ENCODE measurements around the gene KSR1. TPM values are rescaled to one million over a fixed set of nuclear protein-coding genes. Genes with fewer than 3 reads are reported as not detected.

The KSR1 gene
- total RNA-seq, 1 donor from 2014 or later = 12.6 TPM

DNA sequence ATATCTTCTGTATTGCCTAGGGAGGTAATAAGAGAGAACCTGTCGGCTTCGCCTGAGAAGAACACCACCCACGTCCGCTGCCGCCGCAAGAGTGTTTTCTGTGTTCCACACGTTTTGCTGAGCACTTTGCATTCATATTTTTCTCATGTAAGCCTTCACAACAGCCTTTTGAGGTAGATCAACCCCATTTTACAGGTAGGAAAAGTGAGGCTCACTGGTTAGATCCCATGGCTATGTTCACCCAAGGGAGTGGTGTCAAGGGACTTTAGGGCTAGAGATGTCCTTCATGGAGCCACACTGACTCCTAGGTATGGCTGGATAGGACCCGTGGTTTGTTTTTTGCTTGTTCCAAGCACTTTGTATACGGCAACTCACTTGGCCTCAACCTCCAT lies 87.7 kb downstream of the KSR1 start:
- no peak for FAIRE-seq
- no peak for DNase-seq (ENCODE audit: low spot score in 2 of 2)

DNA sequence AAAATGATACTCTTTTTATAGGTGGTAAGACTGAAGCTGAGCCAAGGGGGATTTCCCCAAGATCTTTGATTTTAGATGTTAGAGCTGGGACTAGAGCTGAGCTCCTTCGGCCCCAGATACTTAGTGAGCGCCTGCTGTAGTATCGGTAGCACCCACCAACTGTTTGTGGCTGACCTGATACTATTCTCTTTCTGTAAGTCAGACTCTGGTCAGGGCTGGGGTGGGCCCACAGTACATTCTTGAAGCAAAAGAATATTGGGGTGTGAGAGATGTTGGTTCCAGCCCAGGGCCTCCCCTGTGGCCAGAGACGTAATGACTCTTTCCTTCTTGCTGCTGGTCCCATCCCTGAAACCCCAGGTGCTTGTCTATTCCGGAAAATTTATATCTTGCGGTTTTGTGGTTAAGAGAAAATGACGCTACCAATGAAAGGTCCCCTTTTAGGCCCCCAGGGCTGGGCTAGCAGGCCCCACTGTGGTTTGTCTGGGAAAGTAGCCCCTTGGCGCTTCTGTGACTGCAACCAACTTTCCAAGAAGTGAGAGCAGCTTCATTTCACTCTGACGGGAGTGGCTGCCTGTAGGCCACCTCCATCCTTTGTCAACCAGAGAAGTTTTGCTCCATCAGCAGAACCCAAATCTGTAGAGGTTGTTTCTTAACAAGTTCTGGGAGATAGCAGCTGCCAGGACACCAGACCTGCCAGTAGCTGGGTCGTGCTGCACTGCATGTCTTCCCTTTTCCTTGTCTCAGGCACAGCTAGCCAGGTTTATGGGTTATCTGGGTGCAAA lies 88.3 kb downstream of the KSR1 start:
- FAIRE-seq = no peak
- DNase-seq (ENCODE audit: low spot score in 2 of 2) = no peak

- FAIRE-seq (no peak), DNase-seq (ENCODE audit: low spot score in 2 of 2) (no peak)
Measured at GRCh38 chr17:27545562-27546229, 89.4 kb downstream of the KSR1 start.

GRCh38 chr17:27546624-27547300 lies 90.5 kb downstream of the KSR1 start:
- DNase-seq (ENCODE audit: low spot score in 2 of 2) (no peak), FAIRE-seq (no peak)

- FAIRE-seq (no peak), DNase-seq (ENCODE audit: low spot score in 2 of 2) (no peak)
Measured at GRCh38 chr17:27547301-27547683, 91.0 kb downstream of the KSR1 start.

- DNase-seq (ENCODE audit: low spot score in 2 of 2) (no peak), FAIRE-seq (no peak)
Measured at GRCh38 chr17:27548369-27548768, 92.1 kb downstream of the KSR1 start.

GRCh38 chr17:27549251-27549893 lies 93.1 kb downstream of the KSR1 start:
- no peak for FAIRE-seq

DNA sequence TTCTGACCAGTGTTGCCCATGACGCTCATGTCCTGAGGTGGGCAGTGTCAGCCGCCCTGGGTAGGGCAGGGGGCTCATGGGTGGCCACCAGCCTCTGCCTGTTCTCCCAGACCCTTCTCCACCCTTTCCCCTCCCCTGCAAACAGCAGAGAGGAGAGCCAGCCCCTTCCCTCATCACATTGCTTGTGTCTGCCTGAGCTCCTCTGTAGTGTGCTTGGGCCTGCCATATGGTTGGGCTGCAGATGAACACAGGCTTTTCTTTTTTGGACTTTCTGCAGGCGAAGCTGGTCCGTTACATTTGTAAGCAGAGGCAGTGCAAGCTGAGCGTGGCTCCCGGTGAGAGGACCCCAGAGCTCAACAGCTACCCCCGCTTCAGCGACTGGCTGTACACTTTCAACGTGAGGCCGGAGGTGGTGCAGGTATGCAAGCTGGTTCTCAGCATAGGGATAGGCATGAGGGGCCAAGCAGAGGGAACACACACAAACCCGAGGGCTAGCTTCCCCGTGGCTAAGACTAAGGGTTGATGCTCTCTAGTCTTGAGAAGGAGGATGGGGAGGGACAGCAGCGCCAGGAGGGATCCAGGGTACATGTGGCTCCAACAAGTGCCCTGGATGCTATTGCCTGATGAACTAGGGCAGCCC lies 94.2 kb downstream of the KSR1 start:
- FAIRE-seq (no peak), DNase-seq (ENCODE audit: low spot score in 2 of 2) (no peak)

More at GRCh38 chr17:27549251-27549893, 93.1 kb downstream of the KSR1 start:
- no peak for DNase-seq (ENCODE audit: low spot score in 2 of 2)

GRCh38 chr17:27550974-27551505 lies 94.8 kb downstream of the KSR1 start:
- FAIRE-seq (no peak), DNase-seq (ENCODE audit: low spot score in 2 of 2) (no peak)

DNA sequence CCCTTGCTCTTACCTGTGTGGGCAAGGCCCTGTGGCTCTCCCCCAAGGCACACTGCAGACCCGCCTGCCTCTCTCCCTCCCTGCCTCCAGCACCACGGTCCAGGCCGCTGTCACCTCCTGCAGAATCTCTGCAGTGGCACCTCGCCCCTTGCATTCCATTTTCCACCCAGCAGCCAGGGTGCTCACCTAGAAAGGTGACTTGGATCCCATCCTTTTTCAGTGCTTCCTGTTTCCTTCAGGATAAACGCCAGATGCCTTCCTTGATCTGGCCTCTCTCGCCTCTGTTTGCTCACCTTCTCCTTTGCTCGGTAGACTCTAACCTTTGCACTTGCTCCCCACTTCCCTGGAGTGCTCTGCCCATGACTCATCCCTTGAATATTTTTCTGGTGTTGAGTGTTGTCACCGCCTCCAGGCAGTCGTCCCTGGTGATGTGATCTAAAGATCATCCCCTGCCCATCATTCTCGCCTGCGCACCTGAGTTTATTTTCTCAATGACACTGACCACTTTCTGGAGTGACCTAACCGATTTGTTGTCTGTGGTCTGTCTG lies 95.5 kb downstream of the KSR1 start:
- DNase-seq (ENCODE audit: low spot score in 2 of 2) = no peak
- FAIRE-seq = no peak

- DNase-seq (ENCODE audit: low spot score in 2 of 2) (no peak), FAIRE-seq (no peak)
Measured at GRCh38 chr17:27552276-27552732, 96.1 kb downstream of the KSR1 start.

DNA sequence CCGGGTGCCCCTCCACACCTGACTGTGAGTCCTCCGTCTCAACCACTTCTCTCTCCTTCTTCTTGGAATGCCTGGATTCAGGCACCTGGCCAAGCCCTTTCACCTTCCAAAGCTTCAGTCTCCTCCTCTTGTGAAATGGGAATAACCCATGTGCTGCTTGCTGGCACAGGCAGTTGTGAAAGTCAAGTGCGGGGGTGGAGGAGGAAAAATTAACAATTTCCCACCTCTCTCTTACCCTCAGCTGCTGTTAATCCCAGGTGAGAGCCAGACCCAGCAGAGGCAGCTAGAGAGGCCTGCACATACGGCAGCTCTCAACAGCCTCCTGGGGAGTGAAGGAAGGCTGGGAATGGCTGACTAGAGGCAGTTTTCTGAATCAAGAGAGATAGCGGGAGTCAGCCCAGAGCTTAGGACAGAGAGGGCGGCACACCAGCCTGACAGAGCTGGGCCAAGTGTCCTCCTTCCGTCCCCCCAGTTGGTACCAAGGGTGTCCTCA lies 96.8 kb downstream of the KSR1 start:
- no peak for FAIRE-seq

GRCh38 chr17:27554152-27554551 lies 97.9 kb downstream of the KSR1 start:
- FAIRE-seq = no peak
- DNase-seq (ENCODE audit: low spot score in 2 of 2) = no peak

More for the DNA sequence above, 96.8 kb downstream of the KSR1 start:
- no peak for DNase-seq (ENCODE audit: low spot score in 2 of 2)

DNA sequence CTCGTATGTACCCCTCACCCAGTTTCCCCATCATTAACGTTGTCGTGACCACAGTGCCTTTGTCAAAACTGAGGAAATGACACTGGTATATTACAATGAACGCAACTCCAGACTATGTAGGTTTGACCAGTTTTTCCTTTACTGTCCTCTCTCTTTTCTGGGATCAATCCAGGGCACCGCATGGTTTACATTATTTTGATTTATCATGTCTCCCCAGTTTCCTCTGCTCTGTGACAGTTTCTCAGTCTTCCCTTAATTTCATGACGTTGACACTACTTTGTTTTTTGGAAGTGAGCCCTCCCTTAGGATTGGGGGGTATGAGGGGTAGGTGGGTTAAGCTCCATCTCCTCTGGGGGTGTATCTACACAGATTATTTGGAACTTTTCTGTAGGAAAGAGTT lies 98.7 kb downstream of the KSR1 start:
- no peak for FAIRE-seq

GRCh38 chr17:27555339-27555738 lies 99.1 kb downstream of the KSR1 start:
- FAIRE-seq (no peak), DNase-seq (ENCODE audit: low spot score in 2 of 2) (no peak)

More for the DNA sequence above, 98.7 kb downstream of the KSR1 start:
- DNase-seq (ENCODE audit: low spot score in 2 of 2) = no peak

GRCh38 chr17:27558341-27558740 lies 102.1 kb downstream of the KSR1 start:
- no peak for DNase-seq (ENCODE audit: low spot score in 2 of 2)
- no peak for FAIRE-seq

GRCh38 chr17:27558842-27559505 lies 102.7 kb downstream of the KSR1 start:
- FAIRE-seq (no peak), DNase-seq (ENCODE audit: low spot score in 2 of 2) (no peak)

GRCh38 chr17:27559506-27560481 lies 103.5 kb downstream of the KSR1 start:
- peak in 1 of 2 donors; percentile 58 for DNase-seq (ENCODE audit: low spot score in 2 of 2)
- no peak for FAIRE-seq

Data from frontal cortex (tissue), 4 donors.